Spleen (tissue), 7 donors: Measurements from ENCODE around the gene MYRF.

Source experiments
- CTCF ChIP-seq, 11 experiments: fragments of 200-600 bp in 7 of 11; fragments of 450-650 bp in 4 of 11; sonication (generic) in 4 of 11; IDR thresholded peaks in 8 of 11; conservative IDR thresholded peaks in 3 of 11; 1 replicate in 7 of 11; 2 replicates in 4 of 11; pipeline versions ENCODE4 v1.4.0 to v1.8.0; 2016 to 2021; ENCODE audit warnings: antibody characterized with exemption in 11 of 11, inconsistent platforms in 4 of 11, mild to moderate bottlenecking in 1 of 11
- POLR2A ChIP-seq, 3 donors: fragments of 450-650 bp; IDR thresholded peaks; one replicate each; pipeline ENCODE4 v1.5.1; 2017; ENCODE audit warnings: antibody characterized with exemption in 3 of 3, mild to moderate bottlenecking in 1 of 3
- donor health status: DM: no; HTN: no; CAD: no; lungs with moderate emphysema.
- donor health status: DM: no; HTN: no; CAD: no.
- donor health status: DM: no; HTN: no; CAD: no.

- TF ChIP-seq POLR2A (IDR thresholded peaks at IDR 0.05) (no peak), CTCF (IDR thresholded peaks at IDR 0.05 in 8 of 11, conservative IDR thresholded peaks at IDR 0.05 in 3 of 11) (no peak)
These were observed 18.9 kb downstream of the MYRF start for GRCh38 chr11:61771195-61771894.
